A549 treated with AZD2906 at 1 μM for 4 hours (cell line): ENCODE measurements around the gene TRIL. TPM values are rescaled to one million over a fixed set of nuclear protein-coding genes. Genes with fewer than 3 reads are reported as not detected.

ENCODE experiments used
- total RNA-seq: library from RNA; stranded (reverse); fragments of 200-300 nt; extraction: Qiagen RNA extraction; gene quantifications from 5 replicates; pipeline ENCODE4 v1.2.3, GENCODE V29; 2022

Gene TRIL
- total RNA-seq: not detected in 5 replicates

GRCh38 chr7:28958235-28958979, at the start of gene TRIL:
TSS of gene TRIL (minus strand) at chr7:28958330. CDS start at chr7:28958046, 284 bp downstream.

Other genes starting within 250 kb of the TRIL start
- 0.15 to 0.53 TPM (median 0.41 TPM) in 5 replicates for gene CPVL, start 188.2 kb upstream of the TRIL start, total RNA-seq
- gene CHN2, start 236.4 kb upstream of the TRIL start, total RNA-seq: 0.42 to 1.2 TPM (median 0.58 TPM) in 5 replicates